ENCODE measurements around the gene FREM3.
"Not testable (repeated sequence)": the region's sequence is repeated elsewhere in the genome, so short reads cannot be mapped to it uniquely, and the experiment has no call there.

FREM3 gene

GRCh38 chr4:143700416-143701352 lies at the start of gene FREM3:
TSS of gene FREM3 (minus strand) at chr4:143700675. CDS start at chr4:143700675, 0 bp downstream.
- no peak for DNase-seq (ENCODE audit: low read depth in 2 of 2)

GRCh38 chr4:143745874-143746273 lies 45.4 kb upstream of the FREM3 start:
- no peak for DNase-seq (ENCODE audit: low read depth in 2 of 2)

- no peak for DNase-seq (ENCODE audit: low read depth in 2 of 2)
These were observed 43.1 kb upstream of the FREM3 start for GRCh38 chr4:143743591-143743990.

GRCh38 chr4:143742834-143743233 lies 42.4 kb upstream of the FREM3 start:
- DNase-seq (ENCODE audit: low read depth in 2 of 2): no peak

- DNase-seq (ENCODE audit: low read depth in 2 of 2): no peak
These were observed 36.4 kb upstream of the FREM3 start for GRCh38 chr4:143736861-143737260.

- not testable (repeated sequence) for DNase-seq (ENCODE audit: low read depth in 2 of 2)
These were observed 35.6 kb upstream of the FREM3 start for GRCh38 chr4:143736061-143736460.

- no peak for DNase-seq (ENCODE audit: low read depth in 2 of 2)
These were observed 27.7 kb upstream of the FREM3 start for GRCh38 chr4:143728166-143728565.

GRCh38 chr4:143726714-143727113 lies 26.2 kb upstream of the FREM3 start:
- no peak for DNase-seq (ENCODE audit: low read depth in 2 of 2)

GRCh38 chr4:143721317-143721716 lies 20.8 kb upstream of the FREM3 start:
- no peak for DNase-seq (ENCODE audit: low read depth in 2 of 2)

- not testable (repeated sequence) for DNase-seq (ENCODE audit: low read depth in 2 of 2)
These were observed 18.3 kb upstream of the FREM3 start for GRCh38 chr4:143718748-143719147.

- DNase-seq (ENCODE audit: low read depth in 2 of 2): no peak
These were observed 13.6 kb upstream of the FREM3 start for GRCh38 chr4:143713955-143714625.

GRCh38 chr4:143713553-143713952 lies 13.1 kb upstream of the FREM3 start:
- no peak for DNase-seq (ENCODE audit: low read depth in 2 of 2)

GRCh38 chr4:143712155-143712550 lies 11.7 kb upstream of the FREM3 start:
- no peak for DNase-seq (ENCODE audit: low read depth in 2 of 2)

- DNase-seq (ENCODE audit: low read depth in 2 of 2): no peak
These were observed 11.2 kb upstream of the FREM3 start for GRCh38 chr4:143711543-143712154.

GRCh38 chr4:143701365-143701764 lies 890 bp upstream of the FREM3 start:
- DNase-seq (ENCODE audit: low read depth in 2 of 2): no peak

- no peak for DNase-seq (ENCODE audit: low read depth in 2 of 2)
These were observed 444 bp downstream of the FREM3 start for GRCh38 chr4:143700046-143700415.

- DNase-seq (ENCODE audit: low read depth in 2 of 2): no peak
These were observed 987 bp downstream of the FREM3 start for GRCh38 chr4:143699331-143700045.

GRCh38 chr4:143693856-143694255 lies 6.6 kb downstream of the FREM3 start:
- no peak for DNase-seq (ENCODE audit: low read depth in 2 of 2)

GRCh38 chr4:143692241-143692640 lies 8.2 kb downstream of the FREM3 start:
- no peak for DNase-seq (ENCODE audit: low read depth in 2 of 2)

GRCh38 chr4:143679434-143679833 lies 21.0 kb downstream of the FREM3 start:
- DNase-seq (ENCODE audit: low read depth in 2 of 2): no peak

GRCh38 chr4:143673629-143674028 lies 26.8 kb downstream of the FREM3 start:
- DNase-seq (ENCODE audit: low read depth in 2 of 2): not testable (repeated sequence)

Data from activated CD8-positive, alpha-beta memory T cell treated with anti-CD3 and anti-CD28 coated beads for 4 hours (primary cell).